ENCODE data around the gene MDC1.
A peak's percentile ranks its signal among the peaks of the same experiment; 100 is the strongest.

Gene MDC1

DNA sequence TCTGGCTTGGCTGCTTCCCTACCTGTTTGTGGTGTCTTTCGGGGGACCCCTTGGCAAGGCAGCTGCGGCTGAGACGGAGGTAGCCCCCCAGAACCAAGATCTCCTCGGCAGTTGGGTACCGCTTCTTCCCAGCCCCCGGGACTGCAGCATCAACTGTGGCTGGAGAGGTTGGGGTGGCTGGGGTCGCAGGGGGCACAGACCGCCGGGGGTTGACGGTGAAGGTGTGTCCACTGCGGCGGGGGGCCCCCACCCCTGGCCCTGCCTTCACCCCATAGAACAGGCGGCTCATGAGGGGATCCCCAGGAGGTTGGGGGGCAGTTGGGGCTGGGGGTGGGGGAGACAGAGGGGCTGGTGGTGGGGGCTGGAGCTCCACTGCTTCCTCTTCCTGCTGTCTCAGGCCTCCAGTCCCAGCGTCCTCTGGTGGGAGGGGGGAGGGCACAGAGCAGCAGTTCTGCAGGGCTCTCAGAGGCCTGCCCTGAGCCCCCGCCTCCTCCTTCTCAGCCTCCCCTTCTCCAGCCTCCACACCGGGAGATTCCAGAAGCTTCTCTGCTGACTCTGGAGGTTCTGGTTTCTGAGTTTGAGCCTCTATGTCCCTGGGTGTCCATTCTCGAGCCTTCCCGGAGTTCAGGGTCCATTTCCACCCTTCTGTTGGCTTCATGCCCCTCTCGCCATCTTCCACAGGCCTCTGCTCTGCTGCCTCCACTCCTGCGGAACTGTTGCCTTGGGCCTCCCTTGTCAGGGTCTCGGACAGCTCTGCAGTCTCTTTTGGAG lies 32.5 kb downstream of the MDC1 start:
- peak; percentile 59 for DNase-seq (ENCODE audit: low spot score)

DNA sequence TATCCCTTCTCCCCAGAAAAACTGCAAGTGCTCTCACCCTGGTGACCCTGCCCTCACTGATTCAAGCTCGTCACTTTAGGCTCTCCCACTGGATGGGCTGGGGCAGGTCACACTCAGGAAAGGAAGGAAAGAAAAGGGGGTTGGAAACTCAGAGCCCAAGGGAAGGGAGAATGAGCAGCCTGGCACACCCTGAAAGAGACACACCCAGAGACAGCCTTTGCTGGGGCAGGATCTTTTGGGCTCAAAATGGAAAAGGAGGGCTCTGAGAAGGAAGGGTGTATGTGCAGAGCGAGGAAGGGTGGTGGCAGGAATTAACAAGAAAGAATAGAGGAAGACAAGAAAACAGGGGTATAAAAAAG lies 33.1 kb downstream of the MDC1 start:
- no peak for DNase-seq (ENCODE audit: low spot score)
- no peak for TF ChIP-seq CTCF (IDR thresholded peaks at IDR 0.05; ENCODE audit: extremely low read depth, missing control alignments)

More for the DNA sequence above, 32.5 kb downstream of the MDC1 start:
- TF ChIP-seq CTCF (IDR thresholded peaks at IDR 0.05; ENCODE audit: extremely low read depth, missing control alignments) = no peak

GRCh38 chr6:30683183-30683979 lies 33.7 kb downstream of the MDC1 start:
- TF ChIP-seq CTCF (IDR thresholded peaks at IDR 0.05; ENCODE audit: extremely low read depth, missing control alignments) = no peak
- DNase-seq (ENCODE audit: low spot score) = no peak

GRCh38 chr6:30682143-30683117 lies 34.7 kb downstream of the MDC1 start:
- no peak for TF ChIP-seq CTCF (IDR thresholded peaks at IDR 0.05; ENCODE audit: extremely low read depth, missing control alignments)
- peak; percentile 85 for DNase-seq (ENCODE audit: low spot score)

GRCh38 chr6:30681766-30682142 lies 35.3 kb downstream of the MDC1 start:
- no peak for TF ChIP-seq CTCF (IDR thresholded peaks at IDR 0.05; ENCODE audit: extremely low read depth, missing control alignments)
- DNase-seq (ENCODE audit: low spot score) = no peak

DNA sequence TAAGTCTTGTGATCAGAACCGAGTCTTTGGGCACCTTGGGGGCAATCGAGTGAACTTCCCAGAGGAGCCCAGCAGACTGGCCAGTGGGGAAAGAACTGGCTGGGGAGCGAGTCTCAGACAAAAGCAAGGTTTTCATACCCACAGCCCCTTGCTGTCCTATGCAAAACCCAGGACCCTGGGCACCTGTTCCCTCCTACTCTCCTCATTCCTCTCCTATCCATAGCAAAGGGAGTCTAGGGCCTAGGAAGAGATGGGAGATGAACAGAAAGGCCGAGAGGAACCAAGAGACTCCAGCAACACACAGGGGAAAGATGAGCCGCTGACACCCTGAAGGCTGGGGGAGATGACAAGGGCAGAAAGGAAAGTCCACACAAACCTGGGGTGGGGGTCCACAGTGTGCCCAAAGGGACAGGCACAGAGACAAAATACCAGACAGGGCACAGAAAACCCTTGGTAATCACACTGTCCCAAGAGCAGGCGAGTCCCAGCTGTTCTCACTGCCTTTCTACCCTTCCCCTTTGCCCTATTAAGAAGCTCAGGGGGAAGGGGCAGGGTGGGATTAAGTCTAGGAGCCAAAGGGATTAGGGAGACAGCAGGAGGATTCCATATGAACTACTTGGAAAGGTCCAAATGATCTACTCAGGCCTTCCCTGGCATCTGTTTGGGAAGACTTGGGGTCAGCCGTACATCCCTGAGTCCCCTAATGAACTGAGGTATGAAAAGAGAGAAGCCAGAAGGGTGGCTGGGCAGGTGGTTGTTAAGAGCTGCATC lies 37.1 kb downstream of the MDC1 start:
- no peak for DNase-seq (ENCODE audit: low spot score)
- TF ChIP-seq CTCF (IDR thresholded peaks at IDR 0.05; ENCODE audit: extremely low read depth, missing control alignments) = no peak

Data from GM20000 (cell line).